Activated naive CD4-positive, alpha-beta T cell treated with anti-CD3 and anti-CD28 coated beads for 36 hours (primary cell): ENCODE data around the gene CELF4. TPM values are rescaled to one million over a fixed set of nuclear protein-coding genes. Genes with fewer than 3 reads are reported as not detected.

Experiments used
- CTCF ChIA-PET: fragments of 350-600 bp; sonication (Branson Sonifier 250); formaldehyde crosslinking; loops from one replicate; lab custom pipeline; 2021; ENCODE audit warnings: antibody characterized with exemption; lab: Charles Lee
- DNase-seq: peaks from one replicate; pipeline ENCODE4 v3.0.0-alpha.2; 2020
- H3K27ac Mint-ChIP-seq: one replicate; pipeline ENCODE4 v1.8.0; 2021; ENCODE audit warnings: mild to moderate bottlenecking, mixed read lengths
- H3K27me3 Mint-ChIP-seq: one replicate; pipeline ENCODE4 v1.8.0; 2021; ENCODE audit warnings: low read depth, mixed read lengths
- H3K36me3 Mint-ChIP-seq: one replicate; pipeline ENCODE4 v1.8.0; 2021; ENCODE audit warnings: low read depth, mixed read lengths
- H3K4me1 Mint-ChIP-seq: one replicate; pipeline ENCODE4 v1.8.0; 2021; ENCODE audit warnings: low read depth, mixed read lengths
- H3K4me3 Mint-ChIP-seq: one replicate; pipeline ENCODE4 v1.8.0; 2021; ENCODE audit warnings: mild to moderate bottlenecking, moderate library complexity, mixed read lengths
- H3K9me3 Mint-ChIP-seq: one replicate; pipeline ENCODE4 v1.8.0; 2021; ENCODE audit warnings: mixed read lengths
- intact Hi-C: fragments of 100-400 bp; cut with micrococcal nuclease; formaldehyde crosslinking; loops from one replicate; pipeline ENCODE4 v1.15.1; 2023
- total RNA-seq, 2 experiments: library from RNA; stranded (reverse); gene quantifications; one replicate each; pipeline ENCODE4 v1.2.3, GENCODE V29; 2021

The CELF4 gene
- total RNA-seq, 2 experiments from 2014 or later, result not detected

DNA sequence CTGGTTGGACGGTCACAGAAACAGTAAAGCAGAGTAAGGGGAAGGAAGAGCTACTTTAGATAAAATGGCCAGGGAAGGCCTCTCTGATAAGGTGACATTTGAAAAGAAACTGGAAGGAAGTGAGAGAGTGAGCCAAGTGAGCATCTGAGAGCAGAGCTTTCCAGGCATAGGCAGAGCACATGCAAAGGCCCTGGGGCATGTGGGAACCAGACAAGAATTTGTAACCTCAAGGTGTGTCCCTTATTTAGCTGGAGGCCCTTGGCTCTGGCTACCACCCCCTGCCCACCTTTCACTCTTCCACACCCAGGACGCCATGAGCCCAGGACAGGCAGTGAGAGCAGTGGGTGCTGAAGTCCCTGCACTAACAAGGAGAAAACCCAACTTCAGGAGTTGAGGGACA is 116.0 kb downstream of the CELF4 start:
- no peak overlapping the region for H3K27ac Mint-ChIP-seq
- CTCF ChIA-PET, result no interaction called here
- no peak for DNase-seq
- H3K4me3 Mint-ChIP-seq, result no peak overlapping the region
- no peaks in the 10 kb centered on the region for H3K36me3 Mint-ChIP-seq
- H3K4me1 Mint-ChIP-seq, result no peaks in the 10 kb centered on the region
- intact Hi-C loops, result no loop called here
- no peaks in the 10 kb centered on the region for H3K9me3 Mint-ChIP-seq
- H3K27me3 Mint-ChIP-seq, result no peaks in the 10 kb centered on the region

- H3K27me3 Mint-ChIP-seq, result peaks cover 3% of the 10 kb centered on the region
- H3K36me3 Mint-ChIP-seq, result no peaks in the 10 kb centered on the region
- no peak for DNase-seq
- no peak overlapping the region for H3K27ac Mint-ChIP-seq
- no peak overlapping the region for H3K4me3 Mint-ChIP-seq
- intact Hi-C loops, result no loop called here
- no peaks in the 10 kb centered on the region for H3K4me1 Mint-ChIP-seq
- CTCF ChIA-PET, result no interaction called here
- H3K9me3 Mint-ChIP-seq, result no peaks in the 10 kb centered on the region
These were observed 116.7 kb downstream of the CELF4 start for GRCh38 chr18:37448946-37449345.

DNA sequence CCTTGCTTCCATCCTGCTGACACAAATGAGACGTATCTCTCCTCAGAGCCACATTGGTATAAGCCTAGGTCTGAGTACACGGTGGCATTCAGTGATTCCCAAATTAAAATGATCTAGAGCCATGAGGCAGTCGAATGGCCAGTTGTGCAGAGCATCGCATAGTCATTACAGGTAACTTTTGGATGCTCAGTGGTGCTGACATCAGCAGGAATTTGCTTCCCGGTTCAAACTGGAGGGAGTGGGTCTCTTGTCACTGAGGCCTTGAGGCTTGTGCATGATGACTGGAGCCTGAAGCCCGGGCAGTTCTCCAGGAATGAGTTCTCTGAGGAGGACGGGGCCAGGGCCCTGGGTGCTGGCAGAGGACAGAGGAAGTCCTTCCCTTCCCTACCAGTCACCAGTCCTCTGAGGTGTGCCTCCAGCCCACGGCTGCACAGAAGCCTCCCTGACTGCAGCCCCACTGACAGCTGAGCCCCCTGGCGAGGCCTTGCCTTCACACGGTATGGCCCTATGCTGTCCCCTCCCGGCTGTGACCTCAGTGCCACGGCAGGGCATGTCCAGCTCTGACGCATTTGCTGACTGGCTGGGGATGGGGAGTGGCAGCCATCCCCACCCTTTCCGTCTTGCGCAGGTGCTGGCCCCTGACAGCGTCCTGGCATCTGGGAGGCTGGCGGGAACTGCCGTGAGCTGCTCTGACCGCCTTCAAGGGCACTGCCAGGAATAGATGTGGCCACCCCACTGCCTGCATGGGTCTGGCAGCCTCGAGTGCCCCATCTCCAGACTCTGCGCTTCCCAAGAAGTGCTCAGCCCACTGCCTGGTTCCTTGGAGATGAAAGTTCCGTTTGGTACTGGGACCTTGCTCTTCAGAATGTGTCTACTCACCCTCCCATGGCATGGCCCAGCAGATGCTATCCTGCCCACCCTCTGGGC is 117.4 kb downstream of the CELF4 start:
- no peaks in the 10 kb centered on the region for H3K36me3 Mint-ChIP-seq
- H3K4me1 Mint-ChIP-seq, result no peaks in the 10 kb centered on the region
- CTCF ChIA-PET, result no interaction called here
- H3K27me3 Mint-ChIP-seq, result peaks cover 6% of the 10 kb centered on the region
- intact Hi-C loops, result no loop called here
- H3K9me3 Mint-ChIP-seq, result no peaks in the 10 kb centered on the region
- H3K27ac Mint-ChIP-seq, result no peak overlapping the region
- H3K4me3 Mint-ChIP-seq, result no peak overlapping the region
- DNase-seq, result no peak

DNA sequence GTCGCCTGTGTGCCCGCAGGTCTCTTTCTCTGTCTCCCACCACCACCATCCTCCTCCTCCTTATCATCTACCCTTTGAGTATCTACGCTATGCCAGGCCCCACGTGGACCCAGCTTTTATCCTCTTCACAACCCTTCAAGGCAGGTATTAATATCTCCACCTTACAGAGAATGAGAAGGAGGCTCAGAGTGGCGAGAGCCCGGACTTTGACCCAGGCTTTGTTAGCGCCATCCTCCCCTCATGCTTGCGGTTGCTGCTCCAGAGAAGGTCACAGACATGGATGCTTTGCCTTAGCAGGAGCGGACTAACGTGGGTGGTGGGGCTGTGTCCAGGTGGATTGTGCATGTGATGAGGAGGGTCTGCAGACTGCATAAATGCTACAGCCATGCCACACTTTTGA is 119.8 kb downstream of the CELF4 start:
- no peak overlapping the region for H3K27ac Mint-ChIP-seq
- H3K9me3 Mint-ChIP-seq, result no peaks in the 10 kb centered on the region
- intact Hi-C loops, result no loop called here
- no peak overlapping the region for H3K4me3 Mint-ChIP-seq
- CTCF ChIA-PET, result no interaction called here
- H3K36me3 Mint-ChIP-seq, result no peaks in the 10 kb centered on the region
- DNase-seq, result no peak
- H3K4me1 Mint-ChIP-seq, result no peaks in the 10 kb centered on the region
- peaks cover 6% of the 10 kb centered on the region for H3K27me3 Mint-ChIP-seq

- Mint-ChIP-seq H3K36me3 (no peaks in the 10 kb centered on the region), H3K27me3 (peaks cover 6% of the 10 kb centered on the region), H3K4me3 (no peak overlapping the region), H3K4me1 (no peaks in the 10 kb centered on the region), H3K27ac (no peak overlapping the region), H3K9me3 (no peaks in the 10 kb centered on the region)
- DNase-seq, result no peak
- CTCF ChIA-PET, result no interaction called here
- intact Hi-C loops, result no loop called here
These were observed 120.2 kb downstream of the CELF4 start for GRCh38 chr18:37445368-37445767.

GRCh38 chr18:37443325-37444055 is 122.1 kb downstream of the CELF4 start:
- no peak overlapping the region for H3K27ac Mint-ChIP-seq
- H3K4me1 Mint-ChIP-seq, result no peaks in the 10 kb centered on the region
- intact Hi-C loops, result loop anchor here (1.0 kb wide), 1 partner anchor 95 kb away; no protein-coding TSS in a partner anchor
- no peaks in the 10 kb centered on the region for H3K9me3 Mint-ChIP-seq
- no peaks in the 10 kb centered on the region for H3K36me3 Mint-ChIP-seq
- no peak for DNase-seq
- no peak overlapping the region for H3K4me3 Mint-ChIP-seq
- CTCF ChIA-PET, result no interaction called here
- H3K27me3 Mint-ChIP-seq, result peaks cover 6% of the 10 kb centered on the region

DNA sequence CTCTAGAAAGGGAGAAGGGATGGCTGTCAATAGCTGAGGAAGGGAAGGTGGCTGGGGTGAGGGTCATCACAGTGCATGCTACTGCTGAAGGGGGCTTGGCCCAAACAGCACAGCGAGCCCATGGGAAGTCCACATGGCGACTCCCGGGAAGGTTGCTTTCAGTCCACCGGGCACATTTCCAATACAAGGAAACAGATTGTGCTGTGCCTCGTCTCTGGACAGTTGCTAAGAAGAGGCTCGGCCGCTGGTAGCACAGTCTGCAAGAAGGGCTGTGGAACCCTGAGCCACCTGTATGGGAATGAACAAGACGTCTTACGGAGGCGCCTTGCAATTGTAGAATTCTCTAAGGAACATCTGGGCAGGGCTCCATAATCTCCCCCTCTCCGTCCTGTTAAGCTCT is 123.1 kb downstream of the CELF4 start:
- H3K27me3 Mint-ChIP-seq, result peaks cover 6% of the 10 kb centered on the region
- no peaks in the 10 kb centered on the region for H3K4me1 Mint-ChIP-seq
- CTCF ChIA-PET, result no interaction called here
- no peak overlapping the region for H3K4me3 Mint-ChIP-seq
- H3K27ac Mint-ChIP-seq, result no peak overlapping the region
- intact Hi-C loops, result no loop called here
- DNase-seq, result no peak
- no peaks in the 10 kb centered on the region for H3K36me3 Mint-ChIP-seq
- no peaks in the 10 kb centered on the region for H3K9me3 Mint-ChIP-seq

- intact Hi-C loops, result no loop called here
- no peaks in the 10 kb centered on the region for H3K4me1 Mint-ChIP-seq
These were observed 123.8 kb downstream of the CELF4 start for GRCh38 chr18:37441821-37442220.

DNA sequence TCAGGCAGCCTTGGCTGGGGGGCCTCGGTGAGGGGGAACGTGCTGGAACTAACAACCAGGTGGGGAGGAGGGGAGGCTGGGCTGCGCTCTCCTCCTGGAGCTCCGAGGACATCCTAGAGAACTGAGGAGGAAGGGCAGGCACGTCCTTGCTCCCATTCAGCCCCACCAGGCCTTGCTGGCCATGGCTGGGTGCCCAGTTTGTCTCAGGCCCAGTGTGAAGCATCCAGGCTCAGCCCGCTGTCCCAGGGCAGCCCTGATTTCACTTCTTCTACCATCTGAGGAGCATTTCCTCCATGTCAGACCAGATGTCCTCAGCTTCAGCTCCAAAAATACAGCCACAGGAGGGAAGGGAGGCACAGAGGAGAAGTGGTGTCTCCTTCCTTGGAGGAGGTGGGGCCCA is 125.4 kb downstream of the CELF4 start:
- H3K27me3 Mint-ChIP-seq, result peaks cover 9% of the 10 kb centered on the region
- intact Hi-C loops, result no loop called here
- H3K9me3 Mint-ChIP-seq, result no peaks in the 10 kb centered on the region
- no peak for DNase-seq
- no peak overlapping the region for H3K27ac Mint-ChIP-seq
- CTCF ChIA-PET, result no interaction called here
- H3K36me3 Mint-ChIP-seq, result no peaks in the 10 kb centered on the region
- no peak overlapping the region for H3K4me3 Mint-ChIP-seq
- no peaks in the 10 kb centered on the region for H3K4me1 Mint-ChIP-seq

More at GRCh38 chr18:37441821-37442220, 123.8 kb downstream of the CELF4 start:
- H3K4me3 Mint-ChIP-seq, result no peak overlapping the region
- no peaks in the 10 kb centered on the region for H3K9me3 Mint-ChIP-seq
- H3K27me3 Mint-ChIP-seq, result peaks cover 6% of the 10 kb centered on the region
- H3K36me3 Mint-ChIP-seq, result no peaks in the 10 kb centered on the region
- CTCF ChIA-PET, result no interaction called here
- no peak for DNase-seq
- no peak overlapping the region for H3K27ac Mint-ChIP-seq

GRCh38 chr18:37438417-37439180 is 127.0 kb downstream of the CELF4 start:
- no peaks in the 10 kb centered on the region for H3K36me3 Mint-ChIP-seq
- CTCF ChIA-PET, result interaction anchor here (0.6 kb wide), 1 partner anchor 24 kb away, joined by 3 read pairs; no protein-coding TSS in a partner anchor
- DNase-seq, result no peak
- H3K27ac Mint-ChIP-seq, result no peak overlapping the region
- H3K27me3 Mint-ChIP-seq, result peaks cover 4% of the 10 kb centered on the region
- H3K9me3 Mint-ChIP-seq, result no peaks in the 10 kb centered on the region
- H3K4me1 Mint-ChIP-seq, result no peaks in the 10 kb centered on the region
- intact Hi-C loops, result no loop called here
- no peak overlapping the region for H3K4me3 Mint-ChIP-seq

DNA sequence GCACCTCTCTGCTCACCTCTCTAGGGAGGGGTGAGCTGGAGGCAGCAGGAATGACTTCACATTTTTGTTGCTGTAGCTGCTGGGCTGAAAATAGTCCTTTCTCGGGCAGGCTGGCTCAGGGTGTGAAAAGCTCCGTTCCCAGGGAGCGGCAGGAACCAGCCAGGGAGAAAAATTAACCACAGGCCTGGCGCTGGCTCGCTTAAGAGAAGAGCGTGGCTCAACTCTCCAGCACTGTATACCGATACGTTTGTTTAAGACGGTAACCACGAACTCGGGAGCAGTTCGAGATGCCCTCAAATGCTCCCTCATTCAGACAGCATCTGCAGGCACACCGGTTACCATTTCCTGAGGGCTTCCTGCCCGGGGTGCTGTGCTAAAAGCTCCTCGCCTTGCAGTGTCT is 129.6 kb downstream of the CELF4 start:
- H3K4me3 Mint-ChIP-seq, result no peak overlapping the region
- intact Hi-C loops, result no loop called here
- CTCF ChIA-PET, result no interaction called here
- peaks cover 3% of the 10 kb centered on the region for H3K27me3 Mint-ChIP-seq
- no peaks in the 10 kb centered on the region for H3K36me3 Mint-ChIP-seq
- H3K9me3 Mint-ChIP-seq, result no peaks in the 10 kb centered on the region
- no peak overlapping the region for H3K27ac Mint-ChIP-seq
- no peaks in the 10 kb centered on the region for H3K4me1 Mint-ChIP-seq
- DNase-seq, result no peak

- no peaks in the 10 kb centered on the region for H3K4me1 Mint-ChIP-seq
- H3K36me3 Mint-ChIP-seq, result no peaks in the 10 kb centered on the region
- no peaks in the 10 kb centered on the region for H3K9me3 Mint-ChIP-seq
- CTCF ChIA-PET, result no interaction called here
- DNase-seq, result no peak
- no peak overlapping the region for H3K27ac Mint-ChIP-seq
- H3K27me3 Mint-ChIP-seq, result peaks cover 3% of the 10 kb centered on the region
- intact Hi-C loops, result no loop called here
- H3K4me3 Mint-ChIP-seq, result no peak overlapping the region
These were observed 130.3 kb downstream of the CELF4 start for GRCh38 chr18:37435150-37435867.
